ENCODE data around the gene MYLK. TPM values are rescaled to one million over a fixed set of nuclear protein-coding genes. Genes with fewer than 3 reads are reported as not detected.

MYLK gene
- total and polyA plus RNA-seq, 2 of the 4 experiments (the other 2 are of a cell fraction): 299 to 484 TPM

DNA sequence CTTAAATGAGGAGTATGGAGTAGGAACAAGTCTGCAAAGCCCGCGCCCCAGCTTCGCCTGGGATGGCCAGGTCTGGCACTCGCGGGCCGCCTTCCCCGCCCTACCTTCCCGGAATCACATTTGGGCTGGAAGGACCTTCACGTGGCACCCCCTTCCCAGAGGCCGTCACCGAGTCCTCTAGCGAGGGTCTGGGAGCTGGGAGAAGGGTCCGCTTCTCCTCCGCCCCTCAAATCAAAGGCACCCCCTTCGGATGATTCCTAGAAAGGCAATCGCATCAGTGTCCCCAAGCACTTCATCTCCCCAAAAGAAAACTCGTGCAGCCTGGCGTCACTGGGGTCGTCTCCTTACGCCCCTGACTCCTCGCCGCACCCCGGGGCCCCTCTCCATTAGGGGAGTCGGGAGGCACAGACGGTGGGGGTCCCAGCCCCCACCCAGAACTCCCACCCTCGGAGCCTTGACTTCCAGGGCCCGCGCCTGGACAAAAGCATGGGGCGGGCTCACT lies 380 bp downstream of the MYLK start:
- ATAC-seq (ENCODE audit: low read depth) (peak; percentile 8), DNase-seq (no peak)
- intact Hi-C loops (cut with micrococcal nuclease): loop anchor here (5.0 kb wide), 3 partner anchors 101 to 156 kb away; no protein-coding TSS in a partner anchor
- no TSS peak for BruUV-seq (replicated peaks)
- H3K56ac ChIP-seq (ENCODE audit: extremely low read depth, insufficient read depth, low read length): peak overlapping the region; percentile 78
- peak overlapping the region; percentile 58 for H2BK120ac ChIP-seq (ENCODE audit: low read depth, low read length)
- H3K4me3 ChIP-seq (ENCODE audit: insufficient read depth, low read depth, low read length): peak overlapping the region; percentile 63
- peak overlapping the region; percentile 93 for H3K23ac ChIP-seq (ENCODE audit: low read depth, low read length)
- H4K5ac ChIP-seq (ENCODE audit: low read depth, low read length): peak overlapping the region; percentile 20; the same call in 1 of the 2 replicates
- H3K18ac ChIP-seq (ENCODE audit: low read depth, low read length): peak overlapping the region; percentile 44
- CTCF ChIA-PET: no interaction called here
- peak overlapping the region; percentile 84 for H2AK5ac ChIP-seq (ENCODE audit: low read depth, low read length)
- peak overlapping the region; percentile 50 for H3K27ac ChIP-seq (ENCODE audit: insufficient read depth, low read length)
- peak overlapping the region; percentile 97 for H3K14ac ChIP-seq (replicated peaks; ENCODE audit: low read depth, low read length)
- peak overlapping the region; percentile 62 for H2AFZ ChIP-seq (replicated peaks; ENCODE audit: low read length, poor library complexity)
- in situ Hi-C loops (cut with MboI; ENCODE audit: low sequenced_read_pairs): no loop called here
- 2% methylated on average over 9 of the region's 29 CpGs; no CpG with 5 or more reads in 1 of the 2 experiments for WGBS, 2 experiments (ENCODE audit: extremely low coverage in 2 of 2, insufficient read length in 1 of 2)
- H2BK15ac ChIP-seq (ENCODE audit: low read depth, low read length): peak overlapping the region; percentile 29; the same call in 1 of the 3 replicates
- H3K4ac ChIP-seq (ENCODE audit: low read depth, low read length): peak overlapping the region; percentile 80
- H3K27me3 ChIP-seq (ENCODE audit: control insufficient read depth, insufficient read depth, low read length): no peaks in the 10 kb centered on the region
- peaks cover 23% of the 10 kb centered on the region for H4K20me1 ChIP-seq (ENCODE audit: insufficient read depth, low read length)
- H4K8ac ChIP-seq (ENCODE audit: low read depth in 2 of 2, low read length in 2 of 2): peak overlapping the region; percentile 48 to 80
- dilution Hi-C loops (cut with HindIII; ENCODE audit: low sequenced_read_pairs, unreplicated experiment): no loop called here
- peak overlapping the region; percentile 91 for H4K91ac ChIP-seq (ENCODE audit: insufficient read depth, low read depth, low read length)
- H3K79me1 ChIP-seq (ENCODE audit: low read depth in 1 of 2, low read length in 2 of 2): peaks cover 34 to 51% of the 10 kb centered on the region in 2 experiments
- H3K4me1 ChIP-seq (ENCODE audit: control insufficient read depth, insufficient read depth, low read length): peaks cover 15% of the 10 kb centered on the region
- H2BK5ac ChIP-seq (ENCODE audit: low read depth, low read length, poor library complexity, severe bottlenecking): peak overlapping the region; percentile 31
- no peaks in the 10 kb centered on the region for H3K9me3 ChIP-seq (ENCODE audit: control insufficient read depth, insufficient read depth, low read length)
- H3K36me3 ChIP-seq (ENCODE audit: control insufficient read depth, insufficient read depth, low read length): peaks cover 17% of the 10 kb centered on the region
- peak overlapping the region; percentile 26 for H2AK9ac ChIP-seq (replicated peaks; ENCODE audit: low read depth, low read length, poor library complexity)
- H3K9me1 ChIP-seq (ENCODE audit: insufficient read depth, low read length): peaks cover 25% of the 10 kb centered on the region
- H3K4me2 ChIP-seq (ENCODE audit: low read depth, low read length): peak overlapping the region; percentile 86
- POLR2A ChIA-PET (ENCODE audit: unreplicated experiment): interaction anchor here (0.6 to 1.5 kb wide), 2 partner anchors 15 to 143 kb away, joined by 6 read pairs; no protein-coding TSS in a partner anchor
- H3K9ac ChIP-seq (ENCODE audit: low read depth, low read length): peak overlapping the region; percentile 90
- TF ChIP-seq MXI1 (IDR thresholded peaks at IDR 0.05; ENCODE audit: borderline replicate concordance, low read depth, low read length) (no peak), BHLHE40 (IDR thresholded peaks at IDR 0.05; ENCODE audit: low read depth, low read length) (no peak), MAZ (IDR thresholded peaks at IDR 0.05; ENCODE audit: borderline replicate concordance, low read depth, low read length) (0 out of 2 replicates have a peak, but pooled peaks have one; percentile 7), CHD1 (IDR thresholded peaks at IDR 0.05; ENCODE audit: low read depth, low read length) (no peak)
- H2BK20ac ChIP-seq (ENCODE audit: low read depth, low read length): peak overlapping the region; percentile 10; the same call in 1 of the 2 replicates

Measured in IMR-90 (cell line).